GM18520 (cell line): ENCODE measurements around the gene PTPRK.
"Not testable (repeated sequence)": the region's sequence is repeated elsewhere in the genome, so short reads cannot be mapped to it uniquely, and the experiment has no call there.

ENCODE experiments used
- ATAC-seq: cut with Tn5 transposase; IDR thresholded peaks from one replicate; pipeline ENCODE4 v1.9.1; 2021; ENCODE audit not compliant: unreplicated experiment

Gene PTPRK

DNA sequence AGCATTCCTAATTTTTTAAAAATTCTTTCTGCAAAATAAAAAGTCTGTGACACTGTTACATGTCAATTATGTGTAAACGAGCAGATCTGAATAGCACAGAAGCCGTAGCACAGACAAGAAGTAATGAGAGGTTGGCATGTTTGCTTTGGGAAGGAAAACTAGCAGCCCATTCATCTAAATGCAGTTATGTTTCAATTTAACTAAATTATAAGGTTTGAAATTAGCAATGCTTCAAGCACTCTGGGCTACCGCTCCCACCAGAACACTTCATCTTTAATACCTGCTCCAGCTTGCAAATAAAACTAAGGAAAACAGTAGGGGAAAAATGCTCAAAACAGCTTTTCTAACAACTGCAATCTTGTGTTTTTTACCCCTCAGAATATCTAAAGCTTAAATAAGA is 73.9 kb downstream of the PTPRK start:
- ATAC-seq: no peak

- no peak for ATAC-seq
These were observed 76.8 kb downstream of the PTPRK start for GRCh38 chr6:128443553-128443952.

DNA sequence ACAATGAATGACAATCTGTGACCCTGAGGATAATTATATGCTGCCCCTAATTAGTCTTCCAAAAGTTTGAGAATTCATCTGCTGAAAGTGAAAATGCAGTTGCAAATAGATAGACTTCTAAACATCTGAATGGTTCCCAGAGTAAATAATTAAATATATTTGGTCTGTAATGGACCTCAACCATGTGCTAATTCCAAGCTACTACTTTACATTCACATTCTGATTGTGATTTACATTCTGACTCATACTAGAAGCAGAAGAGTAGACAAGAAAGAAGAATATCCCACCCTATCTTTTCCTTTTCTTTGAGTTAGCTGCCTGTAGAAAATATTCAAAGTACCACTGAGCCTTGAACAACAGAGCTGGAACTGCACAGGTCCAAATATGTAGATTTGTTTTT is 80.8 kb downstream of the PTPRK start:
- no peak for ATAC-seq

- no peak for ATAC-seq
These were observed 82.0 kb downstream of the PTPRK start for GRCh38 chr6:128438393-128438792.

DNA sequence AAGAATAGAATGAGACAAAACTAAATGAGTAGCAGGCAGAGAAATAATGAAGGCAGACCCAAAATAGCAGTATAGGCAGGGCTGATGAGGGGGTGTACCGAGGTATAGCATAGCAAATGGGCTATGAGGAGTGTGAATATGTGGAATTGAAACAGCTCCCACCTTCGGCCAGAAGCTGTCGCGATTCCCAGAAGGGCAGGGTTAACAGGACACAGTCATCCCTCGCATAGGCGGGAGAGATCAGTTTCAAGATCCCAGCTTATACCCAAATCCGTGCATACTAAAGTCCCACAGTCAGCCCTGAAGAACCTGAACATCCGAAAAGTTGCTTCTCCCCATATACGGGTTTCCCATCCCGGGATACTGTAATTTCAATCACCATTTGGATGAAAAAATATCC is 82.7 kb downstream of the PTPRK start:
- no peak for ATAC-seq

DNA sequence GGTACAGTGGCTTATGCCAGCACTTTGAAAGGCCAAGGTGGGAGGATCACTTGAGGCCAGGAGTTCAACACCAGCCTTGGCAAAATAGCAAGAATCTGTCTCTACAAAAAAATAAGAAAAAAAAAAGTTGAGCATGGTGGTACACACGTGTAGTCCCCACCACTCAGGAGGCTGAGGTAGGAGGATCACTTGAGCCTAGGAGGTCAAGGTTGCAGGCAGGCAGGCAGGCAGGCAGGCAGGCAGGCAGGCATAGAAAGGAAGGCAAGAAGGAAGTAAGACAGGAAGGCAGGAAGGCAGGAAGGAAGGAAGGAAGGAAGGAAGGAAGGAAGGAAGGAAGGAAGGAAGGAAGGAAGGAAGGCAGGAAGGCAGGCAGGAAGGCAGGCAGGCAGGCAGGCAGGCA is 85.6 kb downstream of the PTPRK start:
- not testable (repeated sequence) for ATAC-seq

DNA sequence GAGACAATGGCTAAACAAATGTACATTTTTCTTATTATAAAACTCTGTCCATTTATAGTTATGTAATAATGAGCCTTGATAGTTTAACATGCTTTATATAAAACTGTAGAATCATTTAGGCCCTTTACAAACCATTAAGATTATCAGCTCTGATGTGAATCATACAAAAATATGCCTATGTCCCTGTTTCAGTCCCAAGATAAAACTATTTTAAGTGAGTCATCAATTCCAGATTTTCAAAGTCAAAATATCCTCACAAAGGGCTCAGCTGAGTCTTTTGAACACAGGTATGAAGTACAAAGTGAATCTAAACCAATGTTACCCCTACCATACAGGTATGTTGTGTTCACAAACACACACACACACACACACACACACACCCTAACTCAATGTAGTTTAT is 88.0 kb downstream of the PTPRK start:
- no peak for ATAC-seq

- no peak for ATAC-seq
These were observed 93.3 kb downstream of the PTPRK start for GRCh38 chr6:128427139-128427538.

- no peak for ATAC-seq
These were observed 94.5 kb downstream of the PTPRK start for GRCh38 chr6:128425856-128426255.

GRCh38 chr6:128422871-128423270 is 97.5 kb downstream of the PTPRK start:
- ATAC-seq: no peak

- no peak for ATAC-seq
These were observed 98.2 kb downstream of the PTPRK start for GRCh38 chr6:128422200-128422599.

DNA sequence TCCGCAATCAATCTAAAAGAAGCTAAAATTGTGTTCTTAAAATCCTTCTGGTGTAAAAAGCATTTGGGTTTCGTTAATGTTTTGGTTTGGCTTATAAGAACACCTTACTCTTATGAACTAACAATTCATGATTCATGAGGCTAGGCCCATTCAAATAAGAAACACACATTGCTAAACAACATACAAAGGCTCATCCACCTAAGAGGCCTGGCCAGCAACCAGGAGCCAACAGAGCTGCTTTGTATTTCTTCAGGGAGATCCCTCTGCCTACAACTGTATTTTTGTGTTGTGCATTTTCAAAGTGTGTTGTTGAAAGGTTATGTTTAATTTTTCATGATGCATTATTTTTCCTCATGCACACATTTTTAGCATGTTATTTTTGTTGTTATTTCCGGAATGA is 98.6 kb downstream of the PTPRK start:
- no peak for ATAC-seq

GRCh38 chr6:128417698-128418097 is 102.7 kb downstream of the PTPRK start:
- no peak for ATAC-seq

- no peak for ATAC-seq
These were observed 105.0 kb downstream of the PTPRK start for GRCh38 chr6:128415387-128415786.

GRCh38 chr6:128414943-128415342 is 105.5 kb downstream of the PTPRK start:
- no peak for ATAC-seq

DNA sequence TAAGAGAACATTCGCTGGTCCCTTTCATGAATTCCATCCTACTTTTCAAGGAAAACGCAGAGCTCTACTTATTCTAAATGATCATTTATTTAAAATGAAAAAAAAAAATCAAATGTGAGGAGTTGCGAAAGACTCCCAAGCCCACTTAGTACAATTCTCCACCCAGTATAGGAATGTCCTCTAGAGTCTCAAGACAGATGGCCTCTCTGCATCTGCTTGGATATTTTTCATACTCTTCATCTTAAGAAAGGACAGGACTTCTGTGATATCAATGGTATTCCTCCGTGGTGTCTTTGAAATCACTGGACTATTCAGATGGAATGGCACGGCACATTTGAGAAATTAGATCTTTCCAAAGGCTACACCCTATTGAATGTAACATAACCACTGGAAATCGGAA is 107.1 kb downstream of the PTPRK start:
- no peak for ATAC-seq

GRCh38 chr6:128412680-128413079 is 107.7 kb downstream of the PTPRK start:
- ATAC-seq: no peak

GRCh38 chr6:128410584-128410983 is 109.8 kb downstream of the PTPRK start:
- no peak for ATAC-seq

GRCh38 chr6:128409003-128409402 is 111.4 kb downstream of the PTPRK start:
- ATAC-seq: no peak

DNA sequence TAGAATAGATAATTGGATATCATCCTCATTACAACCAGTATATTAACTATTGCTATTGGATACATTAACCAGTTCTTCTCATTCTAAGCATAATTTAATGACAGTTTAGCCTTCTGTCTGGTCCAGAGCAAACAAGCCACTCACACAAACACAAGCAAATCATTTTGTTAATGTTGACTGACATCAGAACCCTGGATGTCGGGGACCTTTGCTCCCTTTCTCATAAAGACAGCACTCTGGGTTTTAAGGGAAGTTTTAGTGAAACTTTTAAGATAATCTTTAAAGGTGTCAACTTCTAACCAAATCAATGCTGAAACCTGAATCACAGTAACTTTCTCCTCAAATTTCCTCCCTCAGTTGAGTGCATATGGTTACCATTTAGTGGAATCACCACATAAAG is 113.9 kb downstream of the PTPRK start:
- no peak for ATAC-seq

- ATAC-seq: peak; percentile 86
These were observed 116.6 kb downstream of the PTPRK start for GRCh38 chr6:128403618-128404444.

- no peak for ATAC-seq
These were observed 119.5 kb downstream of the PTPRK start for GRCh38 chr6:128400875-128401274.

- no peak for ATAC-seq
These were observed 122.4 kb downstream of the PTPRK start for GRCh38 chr6:128397996-128398395.
